HepG2 (cell line): ENCODE results near the gene HSPA1L. TPM values are rescaled to one million over a fixed set of nuclear protein-coding genes. Genes with fewer than 3 reads are reported as not detected.

Experiments used
- ARNT ChIP-seq: fragments of 450-650 bp; IDR thresholded peaks from 2 replicates; pipeline ENCODE4 v1.6.1; 2017
- MTA3 ChIP-seq: sonication (generic); formaldehyde crosslinking; IDR thresholded peaks from 2 replicates; pipeline ENCODE4 v1.4.0; 2020; ENCODE audit warnings: missing genetic modification reagents
- NR2C2 ChIP-seq: sonication (generic); formaldehyde crosslinking; IDR thresholded peaks from 2 replicates; pipeline ENCODE4 v1.4.0; 2020; ENCODE audit warnings: missing genetic modification reagents, mild to moderate bottlenecking, moderate library complexity, borderline replicate concordance
- PHF8 ChIP-seq: sonication (generic); formaldehyde crosslinking; IDR thresholded peaks from 2 replicates; pipeline ENCODE4 v1.5.0; 2020; ENCODE audit warnings: missing genetic modification reagents
- PITX1 ChIP-seq: sonication (generic); formaldehyde crosslinking; IDR thresholded peaks from 2 replicates; pipeline ENCODE4 v1.5.1; 2020; ENCODE audit warnings: mild to moderate bottlenecking, missing genetic modification reagents
- SATB2 ChIP-seq: sonication (generic); formaldehyde crosslinking; IDR thresholded peaks from 2 replicates; pipeline ENCODE4 v1.5.0; 2020; ENCODE audit warnings: missing genetic modification reagents
- SOX6 ChIP-seq, 2 experiments: fragments of 450-650 bp in 1 of 2; sonication (generic) in 1 of 2; formaldehyde crosslinking in 1 of 2; IDR thresholded peaks; 2 replicates each; pipeline versions ENCODE4 v1.4.0 to v1.6.1; 2017 to 2020; ENCODE audit warnings: antibody characterized with exemption in 1 of 2, mild to moderate bottlenecking in 1 of 2, missing genetic modification reagents in 1 of 2
- TAF1 ChIP-seq: sonication (generic); formaldehyde crosslinking; IDR thresholded peaks from 2 replicates; pipeline ENCODE4 v1.4.0; 2020; ENCODE audit warnings: missing genetic modification reagents
- TGIF2 ChIP-seq: IDR thresholded peaks from 2 replicates; pipeline ENCODE4 v1.6.1; 2016; ENCODE audit warnings: control low read depth, missing compliant biosample characterization
- WIZ ChIP-seq: sonication (generic); formaldehyde crosslinking; IDR thresholded peaks from 2 replicates; pipeline ENCODE4 v1.5.1; 2020; ENCODE audit warnings: mild to moderate bottlenecking, missing genetic modification reagents
- ZBTB3 ChIP-seq: sonication (generic); formaldehyde crosslinking; IDR thresholded peaks from 2 replicates; pipeline ENCODE4 v1.4.0; 2020; ENCODE audit warnings: low read depth, mild to moderate bottlenecking, moderate library complexity, missing genetic modification reagents, borderline replicate concordance
- ZBTB7A ChIP-seq: sonication (generic); formaldehyde crosslinking; IDR thresholded peaks from 2 replicates; pipeline ENCODE4 v1.8.0; 2022; ENCODE audit warnings: mild to moderate bottlenecking, missing genetic modification reagents
- ZIK1 ChIP-seq: sonication (generic); formaldehyde crosslinking; IDR thresholded peaks from 2 replicates; pipeline ENCODE4 v1.5.0; 2020; ENCODE audit warnings: mild to moderate bottlenecking, low read depth, missing genetic modification reagents, borderline replicate concordance
- ZNF160 ChIP-seq: sonication (generic); formaldehyde crosslinking; IDR thresholded peaks from 2 replicates; pipeline ENCODE4 v1.8.0; 2022; ENCODE audit warnings: mild to moderate bottlenecking, inconsistent platforms, missing genetic modification reagents
- ZNF30 ChIP-seq: sonication (generic); formaldehyde crosslinking; IDR thresholded peaks from 2 replicates; pipeline ENCODE4 v1.5.0; 2020; ENCODE audit warnings: mild to moderate bottlenecking, missing genetic modification reagents
- ZNF383 ChIP-seq: sonication (generic); formaldehyde crosslinking; IDR thresholded peaks from 2 replicates; pipeline ENCODE4 v1.4.0; 2020; ENCODE audit warnings: missing genetic modification reagents, mild to moderate bottlenecking, borderline replicate concordance
- ZNF441 ChIP-seq: sonication (generic); formaldehyde crosslinking; IDR thresholded peaks from 2 replicates; pipeline ENCODE4 v1.7.0; 2021; ENCODE audit warnings: missing genetic modification reagents, borderline replicate concordance
- ZNF557 ChIP-seq: sonication (generic); formaldehyde crosslinking; IDR thresholded peaks from 2 replicates; pipeline ENCODE4 v1.4.0; 2020; ENCODE audit warnings: missing genetic modification reagents
- polyA plus RNA-seq, 8 experiments: library from polyadenylated mRNA; depleted of rRNA in 3 of 8; stranded (reverse) in 7 of 8; unstranded in 1 of 8; fragments of >200 nt; fragmentation: Illumina TruSeq in 4 of 8; extraction: Trizol in 4 of 8; gene quantifications; 2 replicates each; pipeline versions ENCODE4 v1.2.1 to v1.2.3, GENCODE V29; 2011 to 2016; ENCODE audit warnings: low read depth in 4 of 8, missing spikeins in 1 of 8, mixed read lengths in 1 of 8; ENCODE audit not compliant: insufficient read depth in 1 of 8
- total RNA-seq, 5 experiments: library from RNA; depleted of rRNA; stranded (reverse); fragments of >200 nt; fragmentation: Illumina TruSeq; extraction: Trizol; gene quantifications; 2 replicates each; pipeline ENCODE4 v1.2.3, GENCODE V29; 2016; ENCODE audit warnings: low read depth in 1 of 5
- TF ChIP-seq, protein P1 (sequence below): sonication (generic); formaldehyde crosslinking; IDR thresholded peaks from 2 replicates; pipeline ENCODE4 v1.5.0; 2020; ENCODE audit warnings: mild to moderate bottlenecking, missing genetic modification reagents
- TF ChIP-seq, protein P2 (sequence below): sonication (generic); formaldehyde crosslinking; IDR thresholded peaks from 2 replicates; pipeline ENCODE4 v1.5.1; 2020; ENCODE audit warnings: missing genetic modification reagents, mild to moderate bottlenecking, borderline replicate concordance
- TF ChIP-seq, protein P3 (sequence below): sonication (generic); formaldehyde crosslinking; conservative IDR thresholded peaks from 2 replicates; pipeline ENCODE4 v1.4.0; 2020; ENCODE audit warnings: mild to moderate bottlenecking, missing genetic modification reagents, moderate library complexity

Gene HSPA1L
- total and polyA plus RNA-seq, 2 of the 13 experiments (the other 11 are each of a cell fraction or from before 2014, with no cell fraction given), result 0.55 to 1.0 TPM

DNA sequence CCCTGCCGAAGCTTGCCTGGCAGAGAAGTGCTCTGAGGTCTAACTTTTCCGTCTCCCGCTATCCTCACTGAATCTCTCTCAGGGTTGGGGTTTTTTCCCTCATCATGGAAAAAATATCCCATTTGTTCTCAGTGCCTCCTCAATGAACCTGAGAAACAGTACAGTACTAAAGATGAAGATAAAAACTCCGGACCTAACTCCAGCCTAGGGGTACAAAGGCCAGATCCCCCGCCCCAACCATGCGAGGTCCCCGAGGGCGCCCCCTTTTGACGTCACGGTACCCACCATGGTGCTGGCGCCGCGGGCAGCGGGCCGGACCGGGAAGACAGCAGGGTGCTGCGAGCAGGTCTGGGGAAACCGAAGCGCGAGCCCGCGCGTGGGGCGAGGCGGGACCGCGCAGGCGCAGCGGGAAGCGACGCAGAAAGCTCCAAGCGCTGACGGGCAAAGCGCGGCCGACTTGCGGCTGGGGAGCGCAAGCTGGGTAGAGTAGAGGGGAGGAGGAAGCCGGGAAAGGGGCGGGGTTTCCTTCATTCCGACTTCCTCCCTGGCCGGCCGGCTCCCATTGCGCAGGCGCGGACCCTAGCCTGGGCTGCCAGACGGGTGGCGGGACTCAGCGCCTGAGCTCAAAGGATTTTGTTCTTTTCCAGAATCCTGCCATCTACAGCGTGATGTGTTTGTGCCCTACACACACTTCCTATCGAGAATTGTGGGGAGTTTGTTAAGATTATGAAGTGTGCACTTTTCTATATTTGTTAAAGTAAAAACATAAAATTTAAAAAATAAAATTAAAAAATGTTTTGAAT, 8.4 kb downstream of the HSPA1L start, which contains the start of gene LSM2 (continued):
- TF ChIP-seq SOX6 (IDR thresholded peaks at IDR 0.05) (no peak), SOX6 (CRISPR knock-in tag; IDR thresholded peaks at IDR 0.05) (peak; percentile 89), ARNT (no peak), NR2C2 (peak; percentile 89), ZNF383 (peak; percentile 99), ZNF160 (no peak; the same call in none of the 2 replicates), PITX1 (CRISPR knock-in tag) (peak; percentile 82), ZNF30 (no peak; the same call in 1 of the 2 replicates), ZIK1 (CRISPR knock-in tag) (peak; percentile 75; the same call in 1 of the 2 replicates), MTA3 (CRISPR knock-in tag) (no peak), ZNF441 (peak; percentile 91), ZNF557 (CRISPR knock-in tag) (no peak), PHF8 (CRISPR knock-in tag) (peak; percentile 98), TGIF2 (CRISPR knock-in tag) (peak; percentile 81), ZBTB7A (CRISPR knock-in tag) (peak; percentile 86; the same call in 1 of the 2 replicates), SATB2 (CRISPR knock-in tag) (peak; percentile 75; the same call in 1 of the 2 replicates), TAF1 (CRISPR knock-in tag) (peak; percentile 91), ZBTB3 (CRISPR knock-in tag) (peak; percentile 94), WIZ (CRISPR knock-in tag) (peak; percentile 85)
- TF ChIP-seq, protein P1, sequence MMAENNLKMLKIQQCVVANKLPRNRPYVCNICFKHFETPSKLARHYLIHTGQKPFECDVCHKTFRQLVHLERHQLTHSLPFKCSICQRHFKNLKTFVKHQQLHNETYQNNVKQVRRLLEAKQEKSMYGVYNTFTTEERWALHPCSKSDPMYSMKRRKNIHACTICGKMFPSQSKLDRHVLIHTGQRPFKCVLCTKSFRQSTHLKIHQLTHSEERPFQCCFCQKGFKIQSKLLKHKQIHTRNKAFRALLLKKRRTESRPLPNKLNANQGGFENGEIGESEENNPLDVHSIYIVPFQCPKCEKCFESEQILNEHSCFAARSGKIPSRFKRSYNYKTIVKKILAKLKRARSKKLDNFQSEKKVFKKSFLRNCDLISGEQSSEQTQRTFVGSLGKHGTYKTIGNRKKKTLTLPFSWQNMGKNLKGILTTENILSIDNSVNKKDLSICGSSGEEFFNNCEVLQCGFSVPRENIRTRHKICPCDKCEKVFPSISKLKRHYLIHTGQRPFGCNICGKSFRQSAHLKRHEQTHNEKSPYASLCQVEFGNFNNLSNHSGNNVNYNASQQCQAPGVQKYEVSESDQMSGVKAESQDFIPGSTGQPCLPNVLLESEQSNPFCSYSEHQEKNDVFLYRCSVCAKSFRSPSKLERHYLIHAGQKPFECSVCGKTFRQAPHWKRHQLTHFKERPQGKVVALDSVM, result peak; percentile 58; the same call in 1 of the 2 replicates
- TF ChIP-seq, protein P2, sequence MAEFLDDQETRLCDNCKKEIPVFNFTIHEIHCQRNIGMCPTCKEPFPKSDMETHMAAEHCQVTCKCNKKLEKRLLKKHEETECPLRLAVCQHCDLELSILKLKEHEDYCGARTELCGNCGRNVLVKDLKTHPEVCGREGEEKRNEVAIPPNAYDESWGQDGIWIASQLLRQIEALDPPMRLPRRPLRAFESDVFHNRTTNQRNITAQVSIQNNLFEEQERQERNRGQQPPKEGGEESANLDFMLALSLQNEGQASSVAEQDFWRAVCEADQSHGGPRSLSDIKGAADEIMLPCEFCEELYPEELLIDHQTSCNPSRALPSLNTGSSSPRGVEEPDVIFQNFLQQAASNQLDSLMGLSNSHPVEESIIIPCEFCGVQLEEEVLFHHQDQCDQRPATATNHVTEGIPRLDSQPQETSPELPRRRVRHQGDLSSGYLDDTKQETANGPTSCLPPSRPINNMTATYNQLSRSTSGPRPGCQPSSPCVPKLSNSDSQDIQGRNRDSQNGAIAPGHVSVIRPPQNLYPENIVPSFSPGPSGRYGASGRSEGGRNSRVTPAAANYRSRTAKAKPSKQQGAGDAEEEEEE (CRISPR knock-in tag), result no peak
- TF ChIP-seq, protein P3, sequence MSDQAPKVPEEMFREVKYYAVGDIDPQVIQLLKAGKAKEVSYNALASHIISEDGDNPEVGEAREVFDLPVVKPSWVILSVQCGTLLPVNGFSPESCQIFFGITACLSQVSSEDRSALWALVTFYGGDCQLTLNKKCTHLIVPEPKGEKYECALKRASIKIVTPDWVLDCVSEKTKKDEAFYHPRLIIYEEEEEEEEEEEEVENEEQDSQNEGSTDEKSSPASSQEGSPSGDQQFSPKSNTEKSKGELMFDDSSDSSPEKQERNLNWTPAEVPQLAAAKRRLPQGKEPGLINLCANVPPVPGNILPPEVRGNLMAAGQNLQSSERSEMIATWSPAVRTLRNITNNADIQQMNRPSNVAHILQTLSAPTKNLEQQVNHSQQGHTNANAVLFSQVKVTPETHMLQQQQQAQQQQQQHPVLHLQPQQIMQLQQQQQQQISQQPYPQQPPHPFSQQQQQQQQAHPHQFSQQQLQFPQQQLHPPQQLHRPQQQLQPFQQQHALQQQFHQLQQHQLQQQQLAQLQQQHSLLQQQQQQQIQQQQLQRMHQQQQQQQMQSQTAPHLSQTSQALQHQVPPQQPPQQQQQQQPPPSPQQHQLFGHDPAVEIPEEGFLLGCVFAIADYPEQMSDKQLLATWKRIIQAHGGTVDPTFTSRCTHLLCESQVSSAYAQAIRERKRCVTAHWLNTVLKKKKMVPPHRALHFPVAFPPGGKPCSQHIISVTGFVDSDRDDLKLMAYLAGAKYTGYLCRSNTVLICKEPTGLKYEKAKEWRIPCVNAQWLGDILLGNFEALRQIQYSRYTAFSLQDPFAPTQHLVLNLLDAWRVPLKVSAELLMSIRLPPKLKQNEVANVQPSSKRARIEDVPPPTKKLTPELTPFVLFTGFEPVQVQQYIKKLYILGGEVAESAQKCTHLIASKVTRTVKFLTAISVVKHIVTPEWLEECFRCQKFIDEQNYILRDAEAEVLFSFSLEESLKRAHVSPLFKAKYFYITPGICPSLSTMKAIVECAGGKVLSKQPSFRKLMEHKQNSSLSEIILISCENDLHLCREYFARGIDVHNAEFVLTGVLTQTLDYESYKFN, result peak; percentile 87
